H1 (cell line): ENCODE results near the gene OMP. TPM values are rescaled to one million over a fixed set of nuclear protein-coding genes. Genes with fewer than 3 reads are reported as not detected.

Experiments
- CHD1 ChIP-seq: IDR thresholded peaks from 2 replicates; pipeline ENCODE4 v1.6.1; 2012; ENCODE audit warnings: low read depth, low read length, improper control_type of control experiment
- polyA plus RNA-seq, 7 experiments: library from polyadenylated mRNA; depleted of rRNA in 3 of 7; stranded (reverse) in 5 of 7; unstranded in 2 of 7; fragments of >200 nt in 5 of 7; fragments of 200-250 nt in 2 of 7; gene quantifications; 1 replicate in 5 of 7; 2 replicates in 1 of 7; 4 replicates in 1 of 7; pipeline versions ENCODE4 v1.2.1 to v1.2.3, GENCODE V29; 2011 to 2013; ENCODE audit warnings: missing spikeins in 2 of 7, mixed read lengths in 2 of 7
- total RNA-seq: library from RNA; stranded (reverse); fragmentation: NEBNext Ultra II Directional; extraction: Animal tissue kit (Norgen Biotek cat#: 25700); gene quantifications from 2 replicates; pipeline ENCODE4 v1.2.1, GENCODE V29; 2021
- TF ChIP-seq, protein P1 (sequence below), 3 experiments: IDR thresholded peaks; 1 replicate in 2 of 3; 2 replicates in 1 of 3; pipeline versions ENCODE4 v1.5.1 to v1.6.1; 2011; ENCODE audit warnings: low read length in 3 of 3, mild to moderate bottlenecking in 3 of 3, inconsistent platforms in 2 of 3, low read depth in 1 of 3, moderate library complexity in 1 of 3; ENCODE audit not compliant: insufficient read depth in 1 of 3; ENCODE audit errors: control extremely low read depth in 1 of 3

OMP gene
- total and polyA plus RNA-seq, 2 of the 8 experiments (the other 6 are each of a cell fraction or from before 2014, with no cell fraction given), result not detected

DNA sequence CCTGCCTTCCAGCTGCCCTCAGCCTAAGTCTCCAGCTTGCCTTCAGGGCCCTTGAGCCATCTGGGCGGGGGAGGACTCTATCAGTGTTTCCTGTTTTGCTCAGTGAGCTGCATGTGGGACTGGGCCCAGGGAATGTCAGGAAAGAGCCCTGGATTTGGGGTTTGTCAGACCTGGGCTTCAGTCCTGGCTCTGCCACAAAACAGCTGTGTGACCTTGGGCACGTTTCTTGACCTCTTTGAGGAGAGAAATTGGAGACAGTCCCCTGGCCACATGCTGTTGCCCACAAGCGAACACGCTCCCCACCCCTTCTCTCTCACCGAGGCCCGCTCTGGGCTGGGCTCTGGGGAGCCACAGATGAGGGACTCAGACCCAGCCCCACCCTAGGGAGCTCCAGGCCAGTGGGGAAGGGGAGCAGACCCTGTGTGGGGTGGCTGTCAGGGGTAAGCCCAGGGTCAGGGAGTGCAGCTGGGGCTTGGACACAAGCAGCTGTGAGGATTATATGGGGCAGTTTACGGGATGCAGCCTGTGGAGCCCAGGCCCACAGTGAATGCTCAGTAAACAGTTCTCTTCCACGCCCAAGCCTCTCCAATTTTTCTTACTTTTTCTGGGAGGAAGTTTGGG lies 37.7 kb downstream of the OMP start (continued):
- TF ChIP-seq, protein P1, sequence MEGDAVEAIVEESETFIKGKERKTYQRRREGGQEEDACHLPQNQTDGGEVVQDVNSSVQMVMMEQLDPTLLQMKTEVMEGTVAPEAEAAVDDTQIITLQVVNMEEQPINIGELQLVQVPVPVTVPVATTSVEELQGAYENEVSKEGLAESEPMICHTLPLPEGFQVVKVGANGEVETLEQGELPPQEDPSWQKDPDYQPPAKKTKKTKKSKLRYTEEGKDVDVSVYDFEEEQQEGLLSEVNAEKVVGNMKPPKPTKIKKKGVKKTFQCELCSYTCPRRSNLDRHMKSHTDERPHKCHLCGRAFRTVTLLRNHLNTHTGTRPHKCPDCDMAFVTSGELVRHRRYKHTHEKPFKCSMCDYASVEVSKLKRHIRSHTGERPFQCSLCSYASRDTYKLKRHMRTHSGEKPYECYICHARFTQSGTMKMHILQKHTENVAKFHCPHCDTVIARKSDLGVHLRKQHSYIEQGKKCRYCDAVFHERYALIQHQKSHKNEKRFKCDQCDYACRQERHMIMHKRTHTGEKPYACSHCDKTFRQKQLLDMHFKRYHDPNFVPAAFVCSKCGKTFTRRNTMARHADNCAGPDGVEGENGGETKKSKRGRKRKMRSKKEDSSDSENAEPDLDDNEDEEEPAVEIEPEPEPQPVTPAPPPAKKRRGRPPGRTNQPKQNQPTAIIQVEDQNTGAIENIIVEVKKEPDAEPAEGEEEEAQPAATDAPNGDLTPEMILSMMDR (IDR thresholded peaks at IDR 0.05; ENCODE audit: control extremely low read depth in 1 of 3, insufficient read depth in 1 of 3, low read depth in 1 of 3, low read length in 3 of 3), result no peak
- TF ChIP-seq CHD1, result no peak
- TF ChIP-seq, all 59 proteins: peak for 4
